ENCODE results near the gene HTT. TPM values are rescaled to one million over a fixed set of nuclear protein-coding genes. Genes with fewer than 3 reads are reported as not detected.
"Not testable (repeated sequence)": the region's sequence is repeated elsewhere in the genome, so short reads cannot be mapped to it uniquely, and the experiment has no call there.

HTT gene
- total RNA-seq, 2 experiments from 2014 or later, result 52.2 to 72.7 TPM

DNA sequence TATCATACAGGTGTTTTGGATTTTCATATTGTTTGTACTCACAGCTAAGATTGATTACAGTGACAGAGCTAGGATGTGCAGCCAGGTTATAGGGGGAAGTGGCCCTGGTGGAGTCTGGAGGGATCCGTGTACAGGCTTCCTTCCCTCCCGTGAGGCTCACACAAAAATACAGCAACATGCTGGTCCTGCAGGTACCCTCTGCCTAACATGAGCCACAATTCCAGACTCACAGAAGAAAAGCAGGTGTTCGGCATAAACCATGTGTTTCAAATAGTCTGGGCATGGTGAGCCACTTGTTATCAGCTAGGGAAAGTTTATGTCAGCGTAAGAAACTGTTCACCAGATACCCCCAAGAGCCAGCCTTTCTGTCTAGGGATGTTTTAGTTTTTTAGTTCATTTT is 82.9 kb downstream of the HTT start:
- H3K27me3 Mint-ChIP-seq, result no peaks in the 10 kb centered on the region
- no peak overlapping the region for H3K27ac Mint-ChIP-seq
- ATAC-seq, result no peak
- DNase-seq, result no peak
- H3K36me3 Mint-ChIP-seq, result peaks cover 43% of the 10 kb centered on the region
- peaks cover 8% of the 10 kb centered on the region for H3K9me3 Mint-ChIP-seq (ENCODE audit: low read depth)
- CTCF ChIA-PET, result interaction anchor here (1.3 kb wide), 1 partner anchor 67 kb away, joined by 3 read pairs; no protein-coding TSS in a partner anchor
- no peaks in the 10 kb centered on the region for H3K4me1 Mint-ChIP-seq
- no peak overlapping the region for H3K4me3 Mint-ChIP-seq

DNA sequence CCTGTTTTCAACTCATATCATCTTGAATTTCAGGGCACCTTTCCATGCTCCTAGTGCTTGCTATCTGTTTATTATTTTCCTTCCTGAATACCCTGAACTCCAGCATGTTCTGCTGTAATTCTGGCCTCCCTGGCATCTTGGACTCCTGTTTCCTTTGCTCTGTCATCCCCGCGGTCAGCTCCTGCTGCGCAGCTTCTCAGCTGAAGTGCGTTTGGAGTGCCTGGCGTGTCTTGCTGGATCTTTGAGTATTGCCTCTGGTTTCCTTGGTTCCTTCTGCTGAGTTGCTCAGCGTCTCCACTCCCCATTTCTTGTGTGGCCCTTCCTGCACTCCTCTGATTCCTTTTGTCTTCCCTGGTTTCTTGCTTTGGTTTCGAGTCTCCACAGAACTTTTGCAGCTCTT is 84.4 kb downstream of the HTT start:
- Mint-ChIP-seq H3K9me3 (ENCODE audit: low read depth) (peaks cover 11% of the 10 kb centered on the region), H3K27me3 (no peaks in the 10 kb centered on the region), H3K36me3 (peaks cover 53% of the 10 kb centered on the region), H3K27ac (no peak overlapping the region), H3K4me1 (no peaks in the 10 kb centered on the region), H3K4me3 (no peak overlapping the region)
- ATAC-seq (no peak), DNase-seq (no peak)
- CTCF ChIA-PET, result no interaction called here

DNA sequence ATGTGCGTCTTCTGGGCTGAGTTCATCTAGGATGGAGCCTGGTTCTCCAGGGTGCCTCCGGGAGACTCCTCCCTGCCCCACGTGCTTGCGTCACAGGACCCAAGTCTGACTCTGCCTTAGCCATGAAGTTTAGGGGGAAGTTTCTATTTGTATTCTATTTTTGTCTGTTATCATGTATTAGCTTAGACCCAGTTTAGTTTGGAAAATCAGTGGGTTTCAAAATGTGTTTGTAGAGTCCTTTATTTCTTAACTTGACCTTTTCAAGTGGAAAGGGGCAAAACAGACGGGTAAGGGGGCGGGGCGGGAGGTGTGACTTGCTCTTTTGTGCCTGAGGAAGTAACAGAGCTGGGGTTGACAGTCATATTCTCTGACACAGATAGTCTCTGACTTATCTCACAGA is 86.0 kb downstream of the HTT start:
- Mint-ChIP-seq H3K27ac (no peak overlapping the region), H3K27me3 (no peaks in the 10 kb centered on the region), H3K4me3 (no peak overlapping the region), H3K4me1 (no peaks in the 10 kb centered on the region), H3K36me3 (peaks cover 61% of the 10 kb centered on the region), H3K9me3 (ENCODE audit: low read depth) (peaks cover 11% of the 10 kb centered on the region)
- CTCF ChIA-PET, result no interaction called here
- DNase-seq (no peak), ATAC-seq (no peak)

DNA sequence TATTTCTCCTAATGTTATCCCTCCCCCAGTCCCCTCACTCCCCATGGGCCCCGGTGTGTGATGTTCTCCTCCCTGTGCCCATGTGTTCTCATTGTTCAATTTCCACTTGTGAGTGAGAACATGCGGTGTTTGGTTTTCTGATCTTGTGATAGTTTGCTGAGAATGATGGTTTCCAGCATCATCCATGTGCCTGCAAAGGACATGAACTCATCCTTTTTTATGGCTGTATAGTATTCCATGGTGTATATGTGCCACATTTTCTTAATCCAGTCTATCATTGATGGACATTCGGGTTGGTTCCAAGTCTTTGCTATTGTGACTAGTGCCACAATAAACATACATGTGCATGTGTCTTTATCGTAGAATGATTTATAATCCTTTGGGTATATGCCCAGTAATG is 86.6 kb downstream of the HTT start:
- H3K4me1 Mint-ChIP-seq, CTCF ChIA-PET, H3K4me3 Mint-ChIP-seq, H3K27ac Mint-ChIP-seq, ATAC-seq, DNase-seq, H3K27me3 Mint-ChIP-seq: not testable (repeated sequence)
- Mint-ChIP-seq H3K9me3 (ENCODE audit: low read depth) (peaks cover 11% of the 10 kb centered on the region), H3K36me3 (peaks cover 65% of the 10 kb centered on the region)

DNA sequence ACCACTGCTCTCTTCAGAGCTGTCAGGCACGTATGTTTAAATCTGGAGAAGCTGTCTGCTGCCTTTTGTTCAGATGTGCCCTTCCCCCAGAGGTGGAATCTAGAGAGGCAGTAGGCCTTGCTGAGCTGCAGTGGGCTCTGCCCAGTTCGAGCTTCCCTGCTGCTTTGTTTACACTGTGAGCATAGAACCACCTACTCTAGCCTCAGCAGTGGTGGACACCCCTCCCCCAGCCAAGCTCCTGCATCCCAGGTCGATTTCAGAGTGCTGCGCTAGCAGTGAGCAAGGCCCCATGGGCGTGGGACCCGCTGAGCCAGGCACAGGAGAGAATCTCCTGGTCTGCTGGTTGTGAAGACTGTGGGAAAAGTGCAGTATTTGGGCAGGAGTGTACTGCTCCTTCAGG is 92.0 kb downstream of the HTT start:
- H3K4me1 Mint-ChIP-seq, CTCF ChIA-PET, H3K27me3 Mint-ChIP-seq, H3K4me3 Mint-ChIP-seq, ATAC-seq, H3K27ac Mint-ChIP-seq, DNase-seq: not testable (repeated sequence)
- Mint-ChIP-seq H3K9me3 (ENCODE audit: low read depth) (peaks cover 12% of the 10 kb centered on the region), H3K36me3 (peaks cover 78% of the 10 kb centered on the region)

DNA sequence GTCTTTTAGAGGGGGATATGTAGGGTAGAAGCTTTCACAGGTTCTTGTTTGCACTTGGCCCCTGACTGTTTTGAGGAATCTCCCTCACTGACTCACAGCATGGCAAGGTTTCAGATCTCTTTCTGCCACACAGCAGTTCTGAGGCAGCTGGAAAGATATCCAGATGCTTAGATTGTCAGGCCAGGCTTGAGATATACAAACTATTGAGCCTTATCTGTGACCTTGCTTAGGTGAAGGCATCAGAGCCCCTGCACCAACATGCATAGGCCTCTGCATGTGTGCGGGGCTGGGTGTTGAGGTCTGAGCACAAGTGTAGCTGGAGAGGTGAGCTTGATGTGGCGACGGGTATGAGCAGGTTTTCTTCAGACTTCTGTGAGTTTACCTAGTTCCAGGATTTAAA is 93.5 kb downstream of the HTT start:
- Mint-ChIP-seq H3K36me3 (peaks cover 71% of the 10 kb centered on the region), H3K27me3 (no peaks in the 10 kb centered on the region), H3K27ac (no peak overlapping the region), H3K4me3 (no peak overlapping the region), H3K9me3 (ENCODE audit: low read depth) (peaks cover 3% of the 10 kb centered on the region), H3K4me1 (peaks cover 2% of the 10 kb centered on the region)
- CTCF ChIA-PET, result interaction anchor here (1.3 kb wide), 1 partner anchor 20 kb away, joined by 3 read pairs; no protein-coding TSS in a partner anchor
- no peak for ATAC-seq
- no peak for DNase-seq

DNA sequence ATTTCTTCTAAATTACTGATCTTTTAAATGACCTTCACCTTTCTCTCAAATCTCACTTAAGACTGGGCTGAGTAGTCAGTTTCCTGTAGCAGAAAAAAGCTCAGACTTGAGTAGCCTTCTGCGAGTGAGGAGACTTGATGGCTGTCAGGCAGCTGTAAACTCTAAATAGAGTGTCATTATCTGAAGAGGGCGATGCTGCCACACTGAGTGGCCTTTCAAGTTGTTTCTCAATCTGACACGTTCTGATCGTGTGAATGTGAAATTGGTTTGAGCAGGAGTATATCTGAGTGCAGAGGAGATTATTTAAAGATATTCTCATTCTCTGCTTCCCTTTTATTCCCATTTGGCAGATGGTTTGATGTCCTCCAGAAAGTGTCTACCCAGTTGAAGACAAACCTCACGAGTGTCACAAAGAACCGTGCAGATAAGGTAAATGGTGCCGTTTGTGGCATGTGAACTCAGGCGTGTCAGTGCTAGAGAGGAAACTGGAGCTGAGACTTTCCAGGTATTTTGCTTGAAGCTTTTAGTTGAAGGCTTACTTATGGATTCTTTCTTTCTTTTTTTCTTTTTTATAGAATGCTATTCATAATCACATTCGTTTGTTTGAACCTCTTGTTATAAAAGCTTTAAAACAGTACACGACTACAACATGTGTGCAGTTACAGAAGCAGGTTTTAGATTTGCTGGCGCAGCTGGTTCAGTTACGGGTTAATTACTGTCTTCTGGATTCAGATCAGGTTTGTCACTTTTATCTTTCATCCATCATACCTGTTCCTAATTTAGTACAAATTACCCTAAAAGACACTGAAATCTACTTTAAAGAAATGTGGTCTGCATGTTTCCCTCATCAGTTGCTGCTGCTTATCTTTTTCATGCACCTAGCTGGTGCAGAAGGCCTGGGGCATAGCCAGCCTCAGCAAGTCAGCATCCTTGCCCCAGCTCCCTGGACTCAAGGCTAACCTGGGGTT is 100.2 kb downstream of the HTT start:
- Mint-ChIP-seq H3K36me3 (peaks cover 31% of the 10 kb centered on the region), H3K4me1 (no peaks in the 10 kb centered on the region), H3K27me3 (no peaks in the 10 kb centered on the region), H3K9me3 (ENCODE audit: low read depth) (peaks cover 3% of the 10 kb centered on the region), H3K27ac (no peak overlapping the region), H3K4me3 (no peak overlapping the region)
- DNase-seq (no peak), ATAC-seq (no peak)
- CTCF ChIA-PET, result no interaction called here

DNA sequence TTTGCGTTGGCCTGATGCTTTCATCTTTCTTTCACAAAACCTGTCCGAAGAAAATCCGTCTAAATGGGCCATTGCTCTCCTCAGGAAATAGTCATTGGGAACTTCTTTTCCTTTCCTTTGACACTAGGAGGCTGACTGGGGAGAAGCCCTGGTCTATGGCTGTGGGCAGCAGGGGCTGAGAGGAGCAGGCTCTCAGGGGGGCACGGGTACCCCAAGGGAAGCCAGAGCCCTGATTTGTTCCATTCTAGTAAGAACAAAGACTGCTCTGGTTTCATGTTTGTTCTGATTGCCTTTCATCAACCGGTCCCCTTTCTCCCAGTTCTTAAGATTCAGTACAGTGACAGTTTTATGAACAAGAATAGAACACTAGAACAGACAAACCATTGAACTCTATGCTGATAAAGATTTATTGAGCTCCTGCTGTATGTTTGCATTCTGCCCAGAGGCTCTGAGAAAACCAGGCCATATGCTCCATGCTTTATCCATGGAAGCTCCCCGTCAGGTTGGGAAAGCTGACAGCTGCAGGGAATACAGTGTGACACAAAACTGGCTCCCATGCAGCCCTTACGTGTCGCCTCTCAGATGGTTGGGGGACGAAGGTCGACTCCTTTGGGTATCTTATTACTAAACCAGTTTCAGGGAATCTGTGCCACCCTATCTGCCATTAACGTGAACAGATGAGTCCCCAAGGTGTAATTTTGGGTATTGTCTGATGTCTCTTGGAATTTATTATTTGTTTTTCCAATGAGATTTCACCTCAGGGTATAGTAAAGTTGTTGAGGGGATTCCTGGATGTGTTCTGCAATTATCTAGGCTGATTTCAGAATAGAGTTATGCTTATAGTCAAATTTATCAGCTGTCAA is 102.1 kb downstream of the HTT start:
- Mint-ChIP-seq H3K4me3 (no peak overlapping the region), H3K27me3 (no peaks in the 10 kb centered on the region), H3K27ac (no peak overlapping the region), H3K36me3 (peaks cover 20% of the 10 kb centered on the region), H3K9me3 (ENCODE audit: low read depth) (no peaks in the 10 kb centered on the region), H3K4me1 (no peaks in the 10 kb centered on the region)
- DNase-seq (no peak), ATAC-seq (no peak)
- CTCF ChIA-PET, result no interaction called here

DNA sequence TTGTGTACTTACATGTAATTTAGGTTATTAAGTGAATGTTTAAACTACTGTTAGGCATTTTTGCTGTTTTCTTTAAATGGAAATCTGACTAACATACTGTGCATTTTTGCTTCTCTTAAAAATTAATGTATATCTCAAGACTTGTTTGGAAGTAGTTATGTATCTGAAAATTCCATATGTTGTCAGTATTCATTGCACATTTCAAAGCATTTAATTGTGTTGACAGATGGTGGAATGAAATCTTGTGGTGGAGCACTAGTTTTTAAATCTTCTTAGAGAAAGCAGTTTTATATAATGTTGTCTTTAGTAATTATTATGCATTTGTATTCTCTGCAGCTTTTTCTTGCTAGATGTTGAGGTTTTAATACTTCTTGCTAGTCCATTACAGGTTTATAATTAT is 102.9 kb downstream of the HTT start:
- H3K36me3 Mint-ChIP-seq, result peaks cover 17% of the 10 kb centered on the region
- H3K9me3 Mint-ChIP-seq (ENCODE audit: low read depth), result no peaks in the 10 kb centered on the region
- H3K27ac Mint-ChIP-seq, result no peak overlapping the region
- no peak overlapping the region for H3K4me3 Mint-ChIP-seq
- H3K4me1 Mint-ChIP-seq, result no peaks in the 10 kb centered on the region
- CTCF ChIA-PET, result interaction anchor here (1.4 kb wide), 1 partner anchor 13 kb away, joined by 4 read pairs; no protein-coding TSS in a partner anchor
- no peak for DNase-seq
- ATAC-seq, result no peak
- no peaks in the 10 kb centered on the region for H3K27me3 Mint-ChIP-seq

DNA sequence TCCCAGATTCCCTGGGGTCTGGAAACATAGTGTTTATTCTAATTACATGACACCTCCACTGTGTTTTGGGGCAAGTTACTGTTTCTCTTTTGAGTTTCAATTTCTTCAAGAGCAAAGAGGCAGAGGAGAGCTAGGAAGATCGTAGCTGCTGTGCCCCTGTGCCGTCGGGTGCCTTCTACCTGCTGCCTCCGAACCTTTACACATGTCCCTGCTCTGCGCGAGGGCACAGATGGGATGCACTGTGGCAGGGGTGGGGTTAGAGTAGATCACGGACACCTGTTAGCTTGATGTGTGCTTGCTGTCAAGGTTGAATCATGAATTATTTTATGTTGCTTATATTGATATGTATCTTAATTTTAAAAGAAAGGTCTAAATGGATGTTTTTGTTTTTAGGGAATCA is 103.4 kb downstream of the HTT start:
- no peaks in the 10 kb centered on the region for H3K9me3 Mint-ChIP-seq (ENCODE audit: low read depth)
- no peak overlapping the region for H3K4me3 Mint-ChIP-seq
- H3K4me1 Mint-ChIP-seq, result no peaks in the 10 kb centered on the region
- peaks cover 14% of the 10 kb centered on the region for H3K36me3 Mint-ChIP-seq
- CTCF ChIA-PET, result interaction anchor here (1.4 kb wide), 1 partner anchor 12 kb away, joined by 4 read pairs; no protein-coding TSS in a partner anchor
- ATAC-seq (no peak), DNase-seq (no peak)
- H3K27me3 Mint-ChIP-seq, result no peaks in the 10 kb centered on the region
- no peak overlapping the region for H3K27ac Mint-ChIP-seq

DNA sequence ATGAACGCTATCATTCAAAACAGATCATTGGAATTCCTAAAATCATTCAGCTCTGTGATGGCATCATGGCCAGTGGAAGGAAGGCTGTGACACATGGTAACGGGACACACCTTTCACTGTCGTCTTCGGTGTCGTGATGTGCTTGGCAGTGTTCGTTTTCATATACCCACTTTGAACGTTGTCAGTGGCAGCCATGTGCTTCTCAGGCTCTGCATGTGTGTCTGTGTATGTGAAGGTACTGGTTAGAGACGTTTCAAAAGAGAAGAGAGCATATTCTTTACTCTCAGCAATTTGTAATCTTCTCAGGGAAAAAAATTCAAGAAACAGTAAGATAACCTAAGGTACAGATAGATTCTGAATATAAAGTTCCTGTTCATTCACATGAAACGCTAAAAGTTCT is 103.9 kb downstream of the HTT start:
- Mint-ChIP-seq H3K4me3 (no peak overlapping the region), H3K27ac (no peak overlapping the region), H3K36me3 (peaks cover 10% of the 10 kb centered on the region), H3K4me1 (no peaks in the 10 kb centered on the region), H3K27me3 (no peaks in the 10 kb centered on the region), H3K9me3 (ENCODE audit: low read depth) (no peaks in the 10 kb centered on the region)
- DNase-seq (no peak), ATAC-seq (no peak)
- CTCF ChIA-PET, result interaction anchor here (1.4 kb wide), 1 partner anchor 12 kb away, joined by 4 read pairs; no protein-coding TSS in a partner anchor

DNA sequence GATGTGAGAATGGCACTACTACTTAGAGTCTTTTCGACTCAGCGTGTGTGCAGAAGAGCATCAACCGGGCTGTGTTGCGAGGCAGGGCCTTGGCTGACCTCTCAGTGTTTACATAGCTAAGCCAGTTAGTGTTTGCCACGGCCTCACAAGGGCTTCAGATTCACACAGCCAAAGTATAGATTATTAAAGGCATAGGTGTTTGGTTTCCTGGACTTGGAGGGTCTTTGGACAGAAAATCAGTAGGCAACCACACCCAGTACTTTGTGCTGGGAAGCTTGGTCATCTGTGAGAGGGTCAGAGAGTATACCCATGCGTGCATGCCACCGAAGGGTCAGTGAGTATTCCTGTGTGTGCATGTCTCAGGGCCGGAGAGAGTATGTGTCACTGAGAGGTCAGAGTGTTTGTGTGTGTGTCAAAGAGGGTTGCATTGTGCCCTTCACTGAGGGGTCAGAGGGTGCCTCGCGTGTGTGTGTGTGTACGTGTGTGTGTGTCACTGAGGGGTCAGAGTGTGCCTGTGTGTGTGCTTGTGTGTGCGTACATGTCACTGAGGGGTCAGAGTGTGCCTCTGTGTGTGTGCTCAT is 104.7 kb downstream of the HTT start:
- no peak for DNase-seq
- Mint-ChIP-seq H3K27me3 (no peaks in the 10 kb centered on the region), H3K9me3 (ENCODE audit: low read depth) (no peaks in the 10 kb centered on the region), H3K36me3 (peaks cover 14% of the 10 kb centered on the region), H3K4me1 (no peaks in the 10 kb centered on the region), H3K27ac (no peak overlapping the region), H3K4me3 (no peak overlapping the region)
- no peak for ATAC-seq
- CTCF ChIA-PET, result no interaction called here

DNA sequence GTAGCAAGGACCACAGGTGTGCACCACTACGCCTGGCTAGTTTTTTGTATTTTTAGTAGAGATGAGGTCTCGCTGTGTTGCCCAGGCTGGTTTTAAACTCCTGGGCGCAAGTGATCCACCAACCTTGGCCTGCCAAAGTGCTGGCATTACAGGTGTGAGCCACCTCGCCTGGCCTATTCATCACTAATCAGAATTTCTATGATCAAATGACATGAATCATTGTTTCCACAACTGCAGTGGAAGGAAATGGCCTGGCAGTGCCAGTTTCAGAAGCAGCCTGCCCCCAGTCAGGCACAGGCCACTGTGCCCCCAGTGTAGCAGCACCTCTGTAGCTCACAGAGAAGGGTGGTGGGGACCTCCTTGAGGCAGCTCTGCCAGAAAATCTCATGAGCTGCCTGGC is 108.5 kb downstream of the HTT start:
- Mint-ChIP-seq H3K36me3 (peaks cover 12% of the 10 kb centered on the region), H3K4me3 (no peak overlapping the region), H3K9me3 (ENCODE audit: low read depth) (no peaks in the 10 kb centered on the region), H3K4me1 (no peaks in the 10 kb centered on the region), H3K27ac (no peak overlapping the region), H3K27me3 (no peaks in the 10 kb centered on the region)
- DNase-seq, result no peak
- no peak for ATAC-seq
- CTCF ChIA-PET, result interaction anchor here (1.5 kb wide), 1 partner anchor 10 kb away, joined by 5 read pairs; no protein-coding TSS in a partner anchor

All from activated CD8-positive, alpha-beta memory T cell treated with anti-CD3 and anti-CD28 coated beads, Interleukin-2, amount 10 ng/mL, durations not matched to agents 7 days and 5 days (primary cell).